ENCODE measurements around the gene ENOX2. TPM values are rescaled to one million over a fixed set of nuclear protein-coding genes. Genes with fewer than 3 reads are reported as not detected.

ENOX2 gene
- total and polyA plus RNA-seq, 2 donors (not counting 1 experiment from before 2014, with no cell fraction given): 5.1 to 18.8 TPM

DNA sequence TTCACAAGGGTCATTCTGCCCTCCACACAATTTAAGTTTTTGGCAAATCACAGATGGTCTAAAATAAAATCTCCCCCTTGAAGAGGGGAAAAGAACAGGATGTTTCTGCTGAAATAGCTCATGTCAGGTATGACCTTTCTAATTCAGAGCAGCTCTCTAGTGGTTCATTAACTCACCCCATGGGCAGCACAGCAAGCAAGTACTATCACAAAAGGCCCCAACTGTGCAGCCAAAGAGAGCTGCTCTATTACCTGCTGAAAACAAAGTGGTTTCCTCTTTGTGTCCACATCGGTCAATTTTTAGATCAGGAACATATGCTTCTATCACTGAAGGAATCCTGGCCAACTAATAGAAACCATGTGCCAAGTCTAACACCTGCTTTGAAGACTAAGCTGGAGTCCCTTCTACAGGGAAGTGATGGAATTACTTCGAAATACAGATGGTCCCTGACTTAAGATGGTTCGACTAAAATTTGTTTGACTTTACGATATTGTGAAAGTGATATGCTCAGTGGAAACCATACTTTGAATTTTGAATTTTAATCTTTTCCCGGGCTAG, 164.3 kb downstream of the ENOX2 start:
- H3K4me2 ChIP-seq (replicated peaks; ENCODE audit: low read depth, low read length, poor library complexity, severe bottlenecking): no peak overlapping the region
- DNase-seq (no peak), ATAC-seq (ENCODE audit: low read depth) (no peak)
- no peaks in the 10 kb centered on the region for H3K27me3 Mint-ChIP-seq
- H3K9me3 Mint-ChIP-seq (ENCODE audit: insufficient read depth): no peaks in the 10 kb centered on the region
- TF ChIP-seq EZH2 (IDR thresholded peaks at IDR 0.05; ENCODE audit: borderline replicate concordance, insufficient read depth, low read depth, low read length, poor library complexity, severe bottlenecking): no peak
- TF ChIP-seq, protein P1, sequence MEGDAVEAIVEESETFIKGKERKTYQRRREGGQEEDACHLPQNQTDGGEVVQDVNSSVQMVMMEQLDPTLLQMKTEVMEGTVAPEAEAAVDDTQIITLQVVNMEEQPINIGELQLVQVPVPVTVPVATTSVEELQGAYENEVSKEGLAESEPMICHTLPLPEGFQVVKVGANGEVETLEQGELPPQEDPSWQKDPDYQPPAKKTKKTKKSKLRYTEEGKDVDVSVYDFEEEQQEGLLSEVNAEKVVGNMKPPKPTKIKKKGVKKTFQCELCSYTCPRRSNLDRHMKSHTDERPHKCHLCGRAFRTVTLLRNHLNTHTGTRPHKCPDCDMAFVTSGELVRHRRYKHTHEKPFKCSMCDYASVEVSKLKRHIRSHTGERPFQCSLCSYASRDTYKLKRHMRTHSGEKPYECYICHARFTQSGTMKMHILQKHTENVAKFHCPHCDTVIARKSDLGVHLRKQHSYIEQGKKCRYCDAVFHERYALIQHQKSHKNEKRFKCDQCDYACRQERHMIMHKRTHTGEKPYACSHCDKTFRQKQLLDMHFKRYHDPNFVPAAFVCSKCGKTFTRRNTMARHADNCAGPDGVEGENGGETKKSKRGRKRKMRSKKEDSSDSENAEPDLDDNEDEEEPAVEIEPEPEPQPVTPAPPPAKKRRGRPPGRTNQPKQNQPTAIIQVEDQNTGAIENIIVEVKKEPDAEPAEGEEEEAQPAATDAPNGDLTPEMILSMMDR (IDR thresholded peaks at IDR 0.05): no peak
- H3K79me2 ChIP-seq (ENCODE audit: control insufficient read depth, insufficient read depth, low read length): no peaks in the 10 kb centered on the region
- no peak overlapping the region for H3K27ac ChIP-seq (ENCODE audit: low read length in 2 of 2)
- no peaks in the 10 kb centered on the region for H3K9me3 ChIP-seq (ENCODE audit: control extremely low read depth in 1 of 3, control insufficient read depth in 2 of 3, insufficient read depth in 1 of 3, low read length in 2 of 3)
- H3K4me1 Mint-ChIP-seq: no peaks in the 10 kb centered on the region
- CTCF ChIA-PET: no interaction called here
- H3K27me3 ChIP-seq (replicated peaks in 1 of 4; ENCODE audit: control extremely low read depth in 1 of 4, control insufficient read depth in 3 of 4, insufficient read depth in 4 of 4, low read length in 3 of 4): no peaks in the 10 kb centered on the region
- POLR2A ChIA-PET: no interaction called here
- intact Hi-C loops (cut with micrococcal nuclease): no loop called here
- H2AFZ ChIP-seq (ENCODE audit: insufficient read depth, low read depth, low read length, poor library complexity, severe bottlenecking): no peak overlapping the region
- no peaks in the 10 kb centered on the region for H3K4me1 ChIP-seq (ENCODE audit: control insufficient read depth in 2 of 2, insufficient read depth in 2 of 2, low read length in 2 of 2)
- H4K20me1 ChIP-seq (ENCODE audit: control insufficient read depth, insufficient read depth, low read length, poor library complexity, severe bottlenecking): no peaks in the 10 kb centered on the region
- H3K4me3 Mint-ChIP-seq: no peak overlapping the region
- 96% methylated on average over 5 of the region's 5 CpGs for WGBS (ENCODE audit: insufficient coverage)
- H3K9ac ChIP-seq (ENCODE audit: low read length): no peak overlapping the region
- H3K4me3 ChIP-seq (ENCODE audit: control extremely low read depth in 1 of 5, extremely low read depth in 1 of 5, insufficient read depth in 1 of 5, low read depth in 2 of 5, low read length in 4 of 5): no peak overlapping the region
- no peaks in the 10 kb centered on the region for H3K36me3 ChIP-seq (replicated peaks in 1 of 2; ENCODE audit: control extremely low read depth in 1 of 2, control insufficient read depth in 1 of 2, extremely low read depth in 1 of 2, insufficient read depth in 2 of 2, low read length in 1 of 2)
- H3K27ac Mint-ChIP-seq: no peak overlapping the region

DNA sequence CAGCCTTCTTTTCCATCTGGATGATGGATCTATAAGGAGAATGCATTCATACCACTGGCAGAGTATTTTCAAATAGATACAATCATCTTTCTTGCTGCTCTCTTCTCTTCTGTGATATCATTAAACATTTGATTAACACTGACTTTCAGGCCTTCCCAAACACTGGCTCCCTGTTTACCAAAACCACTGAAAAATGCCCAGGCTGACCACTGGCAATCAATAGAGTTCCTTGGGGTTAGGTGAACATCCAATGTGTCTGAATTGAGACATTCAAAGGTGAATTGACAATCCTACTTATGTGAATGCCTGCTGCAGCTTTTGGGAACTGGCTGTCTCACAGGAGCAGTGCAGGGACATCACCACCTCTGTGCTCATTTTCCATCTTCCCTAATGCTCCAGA, 168.3 kb downstream of the ENOX2 start:
- Mint-ChIP-seq H3K4me3 (no peak overlapping the region), H3K4me1 (no peaks in the 10 kb centered on the region), H3K27me3 (no peaks in the 10 kb centered on the region), H3K9me3 (ENCODE audit: insufficient read depth) (peaks cover 4% of the 10 kb centered on the region), H3K27ac (no peak overlapping the region)
- Histone ChIP-seq H3K36me3 (replicated peaks in 1 of 2; ENCODE audit: control extremely low read depth in 1 of 2, control insufficient read depth in 1 of 2, extremely low read depth in 1 of 2, insufficient read depth in 2 of 2, low read length in 1 of 2) (no peaks in the 10 kb centered on the region), H3K4me3 (ENCODE audit: control extremely low read depth in 1 of 5, extremely low read depth in 1 of 5, insufficient read depth in 1 of 5, low read depth in 2 of 5, low read length in 4 of 5) (no peak overlapping the region), H3K9me3 (ENCODE audit: control extremely low read depth in 1 of 3, control insufficient read depth in 2 of 3, insufficient read depth in 1 of 3, low read length in 2 of 3) (peaks cover 0 to 1% (median 0%) of the 10 kb centered on the region in 3 donors), H3K4me2 (replicated peaks; ENCODE audit: low read depth, low read length, poor library complexity, severe bottlenecking) (no peak overlapping the region), H3K27me3 (replicated peaks in 1 of 4; ENCODE audit: control extremely low read depth in 1 of 4, control insufficient read depth in 3 of 4, insufficient read depth in 4 of 4, low read length in 3 of 4) (no peaks in the 10 kb centered on the region), H3K4me1 (ENCODE audit: control insufficient read depth in 2 of 2, insufficient read depth in 2 of 2, low read length in 2 of 2) (no peaks in the 10 kb centered on the region), H4K20me1 (ENCODE audit: control insufficient read depth, insufficient read depth, low read length, poor library complexity, severe bottlenecking) (no peaks in the 10 kb centered on the region), H3K9ac (ENCODE audit: low read length) (no peak overlapping the region), H3K27ac (ENCODE audit: low read length in 2 of 2) (no peak overlapping the region), H2AFZ (ENCODE audit: insufficient read depth, low read depth, low read length, poor library complexity, severe bottlenecking) (no peak overlapping the region), H3K79me2 (ENCODE audit: control insufficient read depth, insufficient read depth, low read length) (no peaks in the 10 kb centered on the region)
- ATAC-seq (ENCODE audit: low read depth) (no peak), DNase-seq (no peak)
- TF ChIP-seq, protein P1 (IDR thresholded peaks at IDR 0.05): no peak
- no peak for TF ChIP-seq EZH2 (IDR thresholded peaks at IDR 0.05; ENCODE audit: borderline replicate concordance, insufficient read depth, low read depth, low read length, poor library complexity, severe bottlenecking)
- CTCF ChIA-PET: no interaction called here
- intact Hi-C loops (cut with micrococcal nuclease): no loop called here
- POLR2A ChIA-PET: no interaction called here
